CD4-positive, alpha-beta T cell (primary cell): Measurements from ENCODE around the gene ZDHHC6. TPM values are rescaled to one million over a fixed set of nuclear protein-coding genes. Genes with fewer than 3 reads are reported as not detected.

Experiments used
- ATAC-seq: fragments of 200-7000 bp; cut with Tn5 transposase; one replicate; pipeline ENCODE4 v1.10.0; 2022; ENCODE audit warnings: mild to moderate bottlenecking; ENCODE audit not compliant: poor library complexity
- CTCF ChIA-PET: fragments of 350-600 bp; sonication (Branson Sonifier 250); formaldehyde crosslinking; loops from one replicate; lab custom pipeline; 2021; ENCODE audit warnings: antibody characterized with exemption, inconsistent platforms; lab: Charles Lee
- POLR2A ChIA-PET: fragments of 350-600 bp; sonication (Branson Sonifier 250); formaldehyde crosslinking; loops from one replicate; lab custom pipeline; 2021; ENCODE audit warnings: antibody characterized with exemption, inconsistent platforms; lab: Charles Lee
- DNase-seq, 14 experiments: peaks; one replicate each; pipeline ENCODE4 v3.0.0-alpha.2; 2013 to 2020; ENCODE audit warnings: mixed read lengths in 2 of 14
- H3K27ac ChIP-seq, 2 donors: one replicate each; pipeline versions ENCODE4 v1.5.1 to v1.7.0; 2013; ENCODE audit warnings: low read length in 2 of 2, low read depth in 1 of 2, mild to moderate bottlenecking in 1 of 2
- H3K27me3 ChIP-seq, 2 experiments: 1 replicate in 1 of 2; 2 replicates in 1 of 2; pipeline versions ENCODE4 v1.6.1 to v1.7.0; 2013; ENCODE audit warnings: low read length in 2 of 2, control low read depth in 1 of 2, mild to moderate bottlenecking in 1 of 2, moderate library complexity in 1 of 2; ENCODE audit not compliant: insufficient read depth in 2 of 2, control insufficient read depth in 1 of 2
- H3K36me3 ChIP-seq: one replicate; pipeline ENCODE4 v1.6.1; 2013; ENCODE audit warnings: low read length, control low read depth; ENCODE audit not compliant: insufficient read depth
- H3K4me1 ChIP-seq: one replicate; pipeline ENCODE4 v1.6.1; 2013; ENCODE audit warnings: low read length, control low read depth; ENCODE audit not compliant: insufficient read depth
- H3K4me3 ChIP-seq: one replicate; pipeline ENCODE4 v1.5.1; 2013; ENCODE audit warnings: mild to moderate bottlenecking, low read length, moderate library complexity
- H3K9me3 ChIP-seq, 2 experiments: 1 replicate in 1 of 2; 2 replicates in 1 of 2; pipeline versions ENCODE4 v1.6.1 to v1.7.0; 2013; ENCODE audit warnings: low read length in 2 of 2, mild to moderate bottlenecking in 2 of 2, control low read depth in 1 of 2, moderate library complexity in 1 of 2; ENCODE audit not compliant: control insufficient read depth in 1 of 2, insufficient read depth in 1 of 2
- H3K27ac Mint-ChIP-seq: one replicate; pipeline ENCODE4 v1.8.0; 2020; ENCODE audit warnings: mixed read lengths
- H3K27me3 Mint-ChIP-seq: one replicate; pipeline ENCODE4 v1.8.0; 2021; ENCODE audit warnings: mixed read lengths
- H3K36me3 Mint-ChIP-seq: one replicate; pipeline ENCODE4 v1.8.0; 2021; ENCODE audit warnings: low read depth, mixed read lengths
- H3K4me1 Mint-ChIP-seq: one replicate; pipeline ENCODE4 v1.8.0; 2021; ENCODE audit warnings: low read depth, mixed read lengths
- H3K4me3 Mint-ChIP-seq: one replicate; pipeline ENCODE4 v1.8.0; 2020; ENCODE audit warnings: mild to moderate bottlenecking, mixed read lengths
- H3K9me3 Mint-ChIP-seq: one replicate; pipeline ENCODE4 v1.8.0; 2020; ENCODE audit warnings: mixed read lengths
- intact Hi-C, 2 experiments: fragments of 100-400 bp; cut with DNase I in 1 of 2; cut with micrococcal nuclease in 1 of 2; formaldehyde crosslinking; loops; one replicate each; pipeline versions ENCODE4 v1.15.1 to v1.9.0; 2023 to 2025; cut with DNase I, micrococcal nuclease
- total RNA-seq, 174 experiments: library from RNA in 2 of 174; stranded (reverse) in 2 of 174; gene quantifications; one replicate each; pipeline ENCODE4 v1.2.3 and lab custom pipeline; 2021 to 2026
- TF ChIP-seq, protein P1 (sequence below): fragments of 200-600 bp; IDR thresholded peaks from one replicate; pipeline ENCODE4 v1.8.0; 2022; ENCODE audit warnings: antibody characterized with exemption, mild to moderate bottlenecking

Gene ZDHHC6
- total RNA-seq, 2 experiments from 2014 or later, result 34.3 to 39.9 TPM

DNA sequence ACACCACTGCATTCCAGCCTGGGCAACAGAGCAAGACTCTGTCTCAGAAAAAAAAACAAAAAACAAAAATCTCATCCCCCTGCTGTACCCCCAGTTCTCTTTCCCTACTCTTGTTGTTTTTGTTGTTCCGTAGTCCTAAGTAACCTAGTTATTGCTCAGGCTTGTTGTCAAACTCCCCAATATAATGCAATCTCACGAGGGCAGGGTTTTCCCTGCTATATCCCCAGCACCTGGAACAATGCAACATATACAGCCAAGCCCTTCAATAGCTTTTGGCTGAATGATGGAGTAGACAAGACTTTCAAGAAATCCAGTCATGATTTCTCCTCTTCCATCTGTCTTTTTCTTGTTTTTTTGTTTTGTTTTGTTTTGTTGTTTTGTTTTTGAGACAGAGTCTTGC is 62.6 kb downstream of the ZDHHC6 start:
- no peak overlapping the region for H3K27ac ChIP-seq
- DNase-seq (no peak), ATAC-seq (no peak)
- no peaks in the 10 kb centered on the region for H3K9me3 ChIP-seq
- no peak overlapping the region for H3K4me3 ChIP-seq
- H3K4me1 ChIP-seq, result peaks cover 31% of the 10 kb centered on the region
- peaks cover 73% of the 10 kb centered on the region for H3K4me1 Mint-ChIP-seq
- H3K36me3 Mint-ChIP-seq, result peaks cover 42% of the 10 kb centered on the region
- H3K27ac Mint-ChIP-seq, result peak overlapping the region; percentile 28
- H3K36me3 ChIP-seq, result peaks cover 31% of the 10 kb centered on the region
- ChIA-PET CTCF (interaction anchor here (1.3 kb wide), 1 partner anchor 13 kb away, joined by 4 read pairs; no protein-coding TSS in a partner anchor), POLR2A (interaction anchor here (1.1 to 5.9 kb wide), 3 partner anchors 8 to 63 kb away, joined by 3 to 40 read pairs (median 5); partner anchors contain the start of genes VTI1A and ZDHHC6)
- no peaks in the 10 kb centered on the region for H3K9me3 Mint-ChIP-seq
- H3K27me3 Mint-ChIP-seq, result no peaks in the 10 kb centered on the region
- no peak overlapping the region for H3K4me3 Mint-ChIP-seq
- no peaks in the 10 kb centered on the region for H3K27me3 ChIP-seq
- intact Hi-C loops, result no loop called here
- TF ChIP-seq, protein P1, sequence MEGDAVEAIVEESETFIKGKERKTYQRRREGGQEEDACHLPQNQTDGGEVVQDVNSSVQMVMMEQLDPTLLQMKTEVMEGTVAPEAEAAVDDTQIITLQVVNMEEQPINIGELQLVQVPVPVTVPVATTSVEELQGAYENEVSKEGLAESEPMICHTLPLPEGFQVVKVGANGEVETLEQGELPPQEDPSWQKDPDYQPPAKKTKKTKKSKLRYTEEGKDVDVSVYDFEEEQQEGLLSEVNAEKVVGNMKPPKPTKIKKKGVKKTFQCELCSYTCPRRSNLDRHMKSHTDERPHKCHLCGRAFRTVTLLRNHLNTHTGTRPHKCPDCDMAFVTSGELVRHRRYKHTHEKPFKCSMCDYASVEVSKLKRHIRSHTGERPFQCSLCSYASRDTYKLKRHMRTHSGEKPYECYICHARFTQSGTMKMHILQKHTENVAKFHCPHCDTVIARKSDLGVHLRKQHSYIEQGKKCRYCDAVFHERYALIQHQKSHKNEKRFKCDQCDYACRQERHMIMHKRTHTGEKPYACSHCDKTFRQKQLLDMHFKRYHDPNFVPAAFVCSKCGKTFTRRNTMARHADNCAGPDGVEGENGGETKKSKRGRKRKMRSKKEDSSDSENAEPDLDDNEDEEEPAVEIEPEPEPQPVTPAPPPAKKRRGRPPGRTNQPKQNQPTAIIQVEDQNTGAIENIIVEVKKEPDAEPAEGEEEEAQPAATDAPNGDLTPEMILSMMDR, result no peak

DNA sequence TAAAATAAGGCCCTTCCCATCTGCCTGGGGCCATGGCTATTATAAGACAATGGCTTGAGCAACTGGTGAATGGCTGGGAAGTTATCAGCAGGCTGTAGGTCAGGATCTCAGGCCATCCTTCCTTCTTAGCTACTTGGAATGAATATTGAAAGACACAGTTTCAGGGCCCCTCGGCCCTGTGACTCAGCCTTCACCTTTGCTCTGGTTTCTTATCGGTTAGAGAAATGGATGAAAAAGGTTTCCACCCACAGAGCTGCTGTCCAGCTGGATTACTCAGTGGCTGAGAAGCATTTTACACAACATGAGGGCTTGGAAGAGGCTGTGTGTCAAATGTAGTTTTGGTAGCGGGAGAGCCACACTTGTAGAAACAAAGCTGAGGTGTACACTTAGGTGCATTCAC is 63.4 kb downstream of the ZDHHC6 start:
- ChIA-PET POLR2A (interaction anchor here (1.1 to 1.2 kb wide), 2 partner anchors 8 to 64 kb away, joined by 3 to 5 read pairs; partner anchors contain the start of genes VTI1A and ZDHHC6), CTCF (no interaction called here)
- H3K4me1 ChIP-seq, result peaks cover 35% of the 10 kb centered on the region
- intact Hi-C loops, result no loop called here
- DNase-seq (no peak), ATAC-seq (no peak)
- H3K36me3 ChIP-seq, result peaks cover 31% of the 10 kb centered on the region
- H3K27me3 ChIP-seq, result no peaks in the 10 kb centered on the region
- TF ChIP-seq, protein P1, result no peak
- H3K9me3 ChIP-seq, result no peaks in the 10 kb centered on the region
- no peaks in the 10 kb centered on the region for H3K9me3 Mint-ChIP-seq
- no peak overlapping the region for H3K4me3 Mint-ChIP-seq
- H3K4me1 Mint-ChIP-seq, result peaks cover 71% of the 10 kb centered on the region
- H3K4me3 ChIP-seq, result no peak overlapping the region
- no peaks in the 10 kb centered on the region for H3K27me3 Mint-ChIP-seq
- H3K36me3 Mint-ChIP-seq, result peaks cover 49% of the 10 kb centered on the region
- no peak overlapping the region for H3K27ac ChIP-seq
- H3K27ac Mint-ChIP-seq, result peak overlapping the region; percentile 31

DNA sequence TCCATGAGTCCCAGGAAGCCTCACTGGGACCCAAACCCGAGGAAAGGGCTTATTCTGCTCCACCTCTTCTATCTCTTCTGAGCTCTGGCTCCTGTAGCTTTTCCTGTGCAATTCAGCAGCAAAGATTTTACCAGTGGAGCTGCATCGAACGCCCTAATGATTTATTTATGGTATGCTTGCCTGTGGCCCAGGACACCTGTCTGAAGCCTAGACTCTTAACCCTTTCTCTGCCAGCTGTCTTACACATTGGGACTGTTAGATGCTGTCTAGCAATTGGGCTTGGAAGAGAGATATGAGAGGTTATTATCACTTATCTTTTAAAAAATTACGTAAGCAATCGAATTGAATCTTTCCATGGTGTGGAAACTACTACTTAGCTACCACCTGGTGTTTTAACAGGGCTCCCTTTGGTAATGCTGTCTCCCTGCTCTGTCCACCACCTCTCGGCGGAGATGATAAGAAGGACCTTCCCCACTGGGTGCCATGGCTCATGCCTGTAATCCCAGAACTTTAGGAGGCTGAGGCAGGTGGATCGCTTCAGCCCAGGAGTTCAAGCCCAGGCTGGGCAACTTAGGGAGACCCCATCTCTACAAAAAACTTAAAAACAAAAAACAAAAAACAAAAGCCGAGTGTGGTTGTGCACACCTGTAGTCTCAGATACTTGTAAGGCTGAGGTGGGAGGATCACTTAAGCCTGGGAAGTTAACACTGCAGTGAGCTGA is 64.0 kb downstream of the ZDHHC6 start:
- H3K27me3 ChIP-seq, result no peaks in the 10 kb centered on the region
- intact Hi-C loops, result no loop called here
- H3K4me1 Mint-ChIP-seq, result peaks cover 75% of the 10 kb centered on the region
- H3K27ac Mint-ChIP-seq, result no peak overlapping the region
- POLR2A ChIA-PET, result interaction anchor here (1.1 to 1.2 kb wide), 2 partner anchors 7 to 64 kb away, joined by 3 to 5 read pairs; partner anchors contain the start of genes VTI1A and ZDHHC6
- H3K4me3 ChIP-seq, result no peak overlapping the region
- no peaks in the 10 kb centered on the region for H3K9me3 ChIP-seq
- DNase-seq, result no peak
- no peaks in the 10 kb centered on the region for H3K9me3 Mint-ChIP-seq
- TF ChIP-seq, protein P1, result no peak
- peaks cover 49% of the 10 kb centered on the region for H3K36me3 Mint-ChIP-seq
- CTCF ChIA-PET, result no interaction called here
- H3K27ac ChIP-seq, result no peak overlapping the region
- no peak for ATAC-seq
- H3K4me3 Mint-ChIP-seq, result no peak overlapping the region
- H3K27me3 Mint-ChIP-seq, result no peaks in the 10 kb centered on the region
- peaks cover 31% of the 10 kb centered on the region for H3K36me3 ChIP-seq
- peaks cover 41% of the 10 kb centered on the region for H3K4me1 ChIP-seq

Other genes starting within 250 kb of the ZDHHC6 start
- gene TECTB, start 163.5 kb downstream of the ZDHHC6 start, total RNA-seq, result not detected
- gene ACSL5, start 72.8 kb downstream of the ZDHHC6 start, total RNA-seq, result 10 to 100 TPM; 11.4 to 14.1 TPM
- gene VTI1A, start 301 bp upstream of the ZDHHC6 start, total RNA-seq, result 10 to 100 TPM; 54.5 to 56.5 TPM